OCI-M1 (cell line): Measurements from ENCODE around the gene MRTFB.
"Not testable (repeated sequence)": the region's sequence is repeated elsewhere in the genome, so short reads cannot be mapped to it uniquely, and the experiment has no call there.

Source experiments
- DNase-seq: peaks from one replicate; lab custom pipeline; 2025; lab: John Stamatoyannopoulos, UW

Gene MRTFB

DNA sequence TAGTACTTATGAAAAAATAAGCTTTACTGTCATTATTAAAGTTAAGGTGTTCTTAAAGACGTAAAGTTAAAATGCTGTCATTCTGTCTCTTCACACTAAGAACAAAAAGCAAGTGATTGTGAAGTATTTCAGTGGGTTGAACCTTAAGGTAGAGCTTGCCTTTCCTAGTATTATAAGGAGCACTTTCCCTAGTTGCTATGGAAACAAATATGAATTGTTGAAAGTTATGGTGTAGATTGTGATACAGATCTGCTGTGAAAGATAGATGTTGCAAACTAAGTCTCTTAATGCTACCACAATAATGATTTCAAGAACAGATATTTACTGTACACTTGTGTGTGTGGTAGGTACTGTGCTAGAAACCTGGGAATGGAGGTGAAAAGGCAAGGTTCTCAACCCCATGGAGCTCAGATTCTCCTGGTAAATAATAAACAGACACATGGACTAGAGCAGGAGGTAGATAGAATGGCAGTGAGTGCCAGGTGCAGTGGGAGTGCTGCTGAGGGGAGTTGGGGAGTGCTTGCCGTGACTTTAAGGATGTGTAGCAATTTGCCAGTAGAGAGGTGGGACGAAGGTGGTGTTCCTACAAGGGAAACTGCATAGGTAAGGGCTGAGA, 34.7 kb downstream of the MRTFB start:
- no peak for DNase-seq

DNA sequence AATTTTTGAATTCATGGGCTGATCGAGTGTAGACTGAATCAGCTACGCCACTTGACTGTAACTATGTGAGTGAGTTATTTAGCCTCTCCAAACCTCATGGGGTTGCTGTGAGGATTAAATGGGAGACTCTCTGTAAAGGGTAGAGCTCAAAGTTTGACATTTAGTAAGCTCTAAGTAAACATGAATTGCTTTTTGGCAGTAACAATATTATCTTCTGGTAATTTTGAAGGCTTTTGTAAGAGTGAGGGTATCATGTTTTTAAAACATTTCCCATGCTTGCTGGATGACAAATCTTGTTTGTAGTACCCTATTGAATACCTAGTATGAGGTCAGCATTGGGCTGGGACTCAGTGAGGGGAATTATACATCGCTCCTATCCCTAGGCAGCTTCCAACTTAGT, 35.3 kb downstream of the MRTFB start:
- DNase-seq, result no peak

GRCh38 chr16:14106961-14107360, 35.8 kb downstream of the MRTFB start:
- DNase-seq, result no peak

DNA sequence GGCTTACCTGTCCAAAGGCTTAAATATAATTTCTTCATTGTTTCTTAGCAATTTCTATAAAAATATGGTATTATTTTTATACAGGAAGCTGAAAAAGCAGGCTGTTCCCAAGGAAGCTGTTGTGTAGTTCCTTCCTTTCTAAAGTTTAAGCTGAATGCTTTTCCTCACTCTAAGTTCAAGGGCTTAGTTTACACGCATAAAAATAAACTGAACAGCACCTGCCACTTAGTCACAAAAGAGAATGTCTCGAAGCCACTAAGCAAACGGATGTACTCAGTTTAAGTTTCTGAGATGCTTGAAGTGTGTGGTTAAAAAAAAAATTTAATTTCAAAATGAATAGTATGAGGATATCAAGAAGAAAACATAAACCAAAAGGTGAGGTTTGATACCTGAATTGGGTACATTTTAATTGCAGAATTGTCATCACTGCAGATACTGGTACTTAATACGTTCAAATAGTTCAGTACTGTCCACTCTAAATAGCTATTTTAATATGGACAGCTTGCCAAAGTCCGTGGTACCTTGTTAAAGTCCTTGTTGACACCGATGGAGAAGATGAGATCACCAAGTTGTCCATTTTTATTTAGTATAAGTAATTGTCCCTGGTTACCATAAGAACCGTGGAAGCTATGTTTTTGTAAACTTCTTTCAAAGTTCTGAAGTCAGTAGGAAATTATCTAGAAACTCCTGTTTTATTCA, 38.1 kb downstream of the MRTFB start:
- DNase-seq, result no peak

- DNase-seq, result peak; percentile 55
Observed at GRCh38 chr16:14109782-14110727, 38.9 kb downstream of the MRTFB start.

DNA sequence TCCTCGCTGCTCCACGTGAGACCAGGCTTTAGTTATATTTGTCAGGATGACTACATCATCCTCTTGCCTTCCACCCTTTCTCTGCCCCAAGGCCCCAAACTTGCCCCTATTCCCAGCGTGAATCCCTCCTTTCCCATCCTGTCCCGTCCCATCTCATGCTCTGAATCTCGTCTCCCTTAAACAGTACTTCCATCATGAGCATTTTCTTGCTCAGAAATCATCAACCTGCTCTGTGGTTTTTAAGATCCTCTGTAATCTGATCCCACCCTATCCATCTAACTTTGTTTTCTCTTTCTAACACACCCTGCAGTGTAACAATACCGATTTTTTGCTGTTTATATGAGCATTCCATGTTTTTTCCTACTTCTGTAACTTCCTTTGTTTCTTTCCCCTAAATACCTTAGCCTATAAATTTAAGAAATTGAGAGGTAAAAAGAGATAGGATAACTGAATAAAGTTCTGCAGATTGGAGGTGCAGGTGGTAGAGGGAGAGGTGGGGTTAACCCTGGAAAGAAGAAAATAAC, 39.7 kb downstream of the MRTFB start:
- no peak for DNase-seq

GRCh38 chr16:14111713-14112538, 40.8 kb downstream of the MRTFB start:
- no peak for DNase-seq

DNA sequence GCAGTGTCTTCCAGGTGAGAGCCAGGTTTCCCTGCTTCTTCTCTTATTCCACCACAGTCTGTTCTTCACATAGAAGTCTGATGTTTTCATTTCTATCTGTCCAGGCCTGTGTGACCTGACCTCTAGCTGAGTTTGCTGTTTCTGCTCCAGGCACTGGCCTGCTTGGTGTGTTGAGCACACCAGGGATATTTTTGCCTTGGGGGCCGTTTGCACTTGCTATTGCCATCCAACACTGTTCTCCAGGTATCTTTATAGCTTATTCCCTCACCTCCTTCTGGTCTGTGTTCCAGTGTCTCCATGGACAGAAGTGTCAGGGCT, 41.4 kb downstream of the MRTFB start:
- DNase-seq, result no peak

- no peak for DNase-seq
Observed at GRCh38 chr16:14113344-14113743, 42.2 kb downstream of the MRTFB start.

DNA sequence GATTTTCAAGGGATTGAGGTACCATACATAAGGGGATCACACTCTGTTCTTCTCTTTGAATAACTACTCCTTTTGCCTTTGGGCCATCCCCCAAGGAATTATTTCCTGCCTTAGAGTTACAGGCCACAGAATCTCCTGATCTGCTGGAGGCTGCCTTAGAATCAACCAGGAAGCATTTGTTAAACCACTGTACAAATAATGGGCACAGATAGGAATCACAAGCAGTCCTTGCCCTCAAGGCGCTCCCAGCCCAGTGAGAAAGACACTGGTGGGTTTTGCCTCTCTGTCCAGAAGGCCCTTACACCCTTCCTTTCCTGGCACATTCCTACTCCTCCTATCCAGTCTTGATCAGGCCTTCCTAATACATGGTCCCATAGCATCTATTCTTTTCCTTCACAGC, 45.9 kb downstream of the MRTFB start:
- DNase-seq, result no peak

DNA sequence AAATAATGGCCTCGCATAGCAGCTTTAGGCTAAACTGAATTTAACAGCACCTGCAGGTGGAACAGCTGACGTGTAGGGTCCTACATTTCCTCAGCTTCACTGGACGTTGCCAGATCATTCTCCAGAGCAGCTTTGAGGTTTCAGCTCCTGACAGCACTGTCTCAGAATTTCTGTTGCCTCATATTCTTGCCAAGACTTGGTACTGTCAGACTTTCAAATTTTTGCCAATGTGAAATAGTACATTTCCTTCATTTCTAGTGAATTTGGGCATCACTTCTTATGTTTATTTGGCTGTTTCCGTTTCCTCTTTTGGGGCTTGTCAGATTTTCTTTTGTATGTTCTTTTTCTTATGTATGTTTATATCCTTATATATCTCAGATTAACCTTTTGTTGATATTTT, 48.7 kb downstream of the MRTFB start:
- no peak for DNase-seq

- peak; percentile 57 for DNase-seq
Observed at GRCh38 chr16:14120335-14120734, 49.2 kb downstream of the MRTFB start.

GRCh38 chr16:14121142-14121541, 50.0 kb downstream of the MRTFB start:
- no peak for DNase-seq

DNA sequence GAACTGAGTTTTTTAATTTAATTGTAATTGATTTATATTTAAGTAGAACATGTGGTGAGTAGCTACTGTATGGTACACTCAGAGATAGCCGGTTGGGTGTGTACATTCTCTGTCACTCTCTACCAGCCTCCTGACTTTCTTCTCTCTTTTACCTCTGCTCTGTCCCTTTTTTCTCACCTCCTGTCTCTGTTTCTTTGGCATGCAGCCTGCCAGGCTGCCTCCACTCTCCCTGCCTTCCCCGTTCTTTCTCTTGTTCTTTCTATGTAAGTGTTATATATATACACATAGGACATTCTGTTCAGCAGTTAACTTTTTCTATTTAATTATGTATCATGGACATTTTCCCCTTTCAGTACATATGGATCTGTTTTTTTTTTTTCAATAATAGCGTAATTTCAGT, 50.8 kb downstream of the MRTFB start:
- no peak for DNase-seq

DNA sequence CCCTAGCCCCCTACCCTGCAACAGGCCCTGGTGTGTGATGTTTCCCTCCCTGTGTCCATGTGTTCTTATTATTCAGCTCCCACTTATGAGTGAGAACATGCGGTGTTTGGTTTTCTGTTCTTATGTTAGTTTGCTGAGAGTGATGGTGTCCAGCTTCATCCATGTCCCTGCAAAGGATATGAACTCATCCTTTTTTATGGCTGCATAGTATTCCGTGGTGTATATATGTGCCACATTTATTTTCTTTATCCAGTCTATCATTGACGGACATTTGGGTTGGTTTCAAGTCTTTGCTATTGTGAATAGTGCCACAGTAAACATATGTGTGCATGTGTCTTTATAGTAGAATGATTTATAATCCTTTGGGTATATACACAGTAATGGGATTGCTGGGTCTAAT, 51.3 kb downstream of the MRTFB start:
- not testable (repeated sequence) for DNase-seq

DNA sequence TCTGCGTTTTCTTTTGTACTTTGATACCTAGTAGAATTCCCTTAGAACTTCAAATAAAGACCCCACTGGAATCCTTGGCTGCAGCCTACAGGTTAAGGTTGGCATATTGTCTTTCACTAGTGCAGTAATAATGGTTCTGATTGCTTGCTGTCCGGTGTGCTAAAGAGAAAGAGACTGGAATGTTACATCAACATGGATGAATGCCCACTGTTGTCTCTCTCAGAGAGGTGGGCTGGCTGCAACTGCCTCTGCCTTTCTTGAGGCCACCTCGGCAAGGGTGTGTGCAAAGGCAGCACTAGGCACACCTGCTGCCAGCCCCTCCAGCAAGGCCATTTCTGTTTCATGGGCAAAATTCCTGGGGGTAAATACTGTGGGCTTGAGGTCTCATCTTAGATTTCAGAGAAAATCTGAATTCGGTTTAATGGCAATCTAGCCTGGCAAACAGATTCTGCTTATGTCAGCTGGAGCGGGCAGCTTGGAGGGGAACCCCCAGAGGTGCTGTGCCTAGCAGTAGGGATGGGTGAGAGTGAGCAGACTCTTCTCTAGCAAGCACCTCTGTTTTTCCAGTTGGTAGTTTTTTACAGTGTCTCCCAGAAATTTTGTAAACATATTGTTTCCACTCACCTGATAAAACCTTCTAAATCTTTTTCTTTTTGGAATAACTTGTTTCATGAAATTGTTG, 54.0 kb downstream of the MRTFB start:
- DNase-seq, result no peak

- DNase-seq, result no peak
Observed at GRCh38 chr16:14125708-14126107, 54.6 kb downstream of the MRTFB start.

- DNase-seq, result peak; percentile 76
Observed at GRCh38 chr16:14128097-14128496, 57.0 kb downstream of the MRTFB start.

DNA sequence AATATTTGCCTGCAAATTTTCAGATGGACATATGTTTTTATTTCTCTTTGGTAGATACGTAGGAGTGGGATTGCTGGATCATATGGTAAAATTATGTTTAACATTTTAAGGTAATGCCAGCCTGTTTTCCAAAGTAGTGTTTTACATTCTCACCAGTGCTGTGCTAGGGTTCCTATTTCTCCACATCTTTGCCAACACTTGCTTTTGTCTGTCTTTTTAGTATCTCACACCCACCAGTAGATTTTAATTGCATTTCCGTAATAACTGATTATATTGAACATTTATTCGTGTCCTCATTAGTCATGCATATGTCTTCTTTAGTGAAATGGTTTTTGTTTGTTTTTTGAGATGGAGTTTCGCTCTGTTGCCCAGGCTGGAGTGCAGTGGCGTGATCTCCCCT, 58.4 kb downstream of the MRTFB start:
- no peak for DNase-seq

DNA sequence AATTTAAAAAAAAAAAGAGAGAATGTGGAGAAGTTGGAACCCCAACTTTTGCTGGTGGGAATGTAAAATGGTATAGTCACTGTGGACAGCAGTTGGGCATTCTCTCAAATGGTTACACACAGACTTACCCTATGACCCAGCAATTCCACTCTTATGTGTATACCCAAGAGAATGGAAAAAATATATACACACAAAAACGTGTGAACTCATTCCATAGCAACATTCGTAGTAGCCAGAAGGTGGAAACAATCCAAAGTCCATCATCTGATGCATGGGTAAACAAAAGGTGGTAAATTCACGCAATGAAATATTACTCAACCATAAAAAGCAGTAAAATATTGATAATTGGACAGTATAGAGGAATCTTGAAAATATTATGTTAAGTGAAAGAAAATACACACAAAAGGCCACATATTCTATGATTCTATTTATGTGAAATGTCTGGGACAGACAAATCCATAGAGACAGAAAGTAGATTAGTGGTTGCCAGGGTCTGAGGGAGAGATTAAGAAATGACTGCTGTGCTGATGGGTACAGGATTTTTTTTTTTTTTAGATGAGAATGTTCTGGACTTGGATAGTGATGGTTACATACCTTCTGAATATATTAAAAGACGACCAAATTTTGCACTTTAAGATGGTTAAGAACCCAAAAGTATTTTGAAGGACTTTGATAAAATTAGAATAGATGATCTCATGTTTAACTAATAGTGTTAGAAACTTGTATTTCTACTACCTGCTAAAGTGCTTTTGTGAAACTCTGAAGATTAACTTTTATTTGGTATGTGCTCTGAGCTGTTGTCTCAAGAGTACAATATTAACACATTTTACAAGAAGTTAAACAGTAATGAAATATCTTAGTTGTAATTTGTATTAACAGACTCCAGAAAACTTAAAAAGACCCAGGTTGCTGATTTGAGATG, 60.9 kb downstream of the MRTFB start:
- DNase-seq, result no peak
